Stimulated activated CD4-positive, alpha-beta T cell treated with anti-CD3 and anti-CD28 coated beads, TNF-alpha, amount 100 ng/mL, for 1 hour (primary cell): ENCODE measurements around the gene PIGB.
"Not testable (repeated sequence)": the region's sequence is repeated elsewhere in the genome, so short reads cannot be mapped to it uniquely, and the experiment has no call there.

Experiments
- DNase-seq, 3 donors: peaks; one replicate each; pipeline ENCODE4 v3.0.0-alpha.2; 2020; ENCODE audit warnings: low read depth in 3 of 3, low spot score in 1 of 3

PIGB gene

GRCh38 chr15:55318588-55319494 is at the start of gene PIGB, which contains the start of gene PIGBOS1:
TSS of gene PIGB (plus strand) at chr15:55319222. CDS start at chr15:55319251, 29 bp downstream.
TSS of gene PIGBOS1 (minus strand) at chr15:55319123. CDS start at chr15:55317792, 1,331 bp downstream.
- peak; percentile 31 to 54 (median 50) for DNase-seq

- DNase-seq: no peak
Observed at GRCh38 chr15:55270291-55270690, 48.7 kb upstream of the PIGB start.

- no peak for DNase-seq
Observed at GRCh38 chr15:55276324-55276723, 42.7 kb upstream of the PIGB start.

DNA sequence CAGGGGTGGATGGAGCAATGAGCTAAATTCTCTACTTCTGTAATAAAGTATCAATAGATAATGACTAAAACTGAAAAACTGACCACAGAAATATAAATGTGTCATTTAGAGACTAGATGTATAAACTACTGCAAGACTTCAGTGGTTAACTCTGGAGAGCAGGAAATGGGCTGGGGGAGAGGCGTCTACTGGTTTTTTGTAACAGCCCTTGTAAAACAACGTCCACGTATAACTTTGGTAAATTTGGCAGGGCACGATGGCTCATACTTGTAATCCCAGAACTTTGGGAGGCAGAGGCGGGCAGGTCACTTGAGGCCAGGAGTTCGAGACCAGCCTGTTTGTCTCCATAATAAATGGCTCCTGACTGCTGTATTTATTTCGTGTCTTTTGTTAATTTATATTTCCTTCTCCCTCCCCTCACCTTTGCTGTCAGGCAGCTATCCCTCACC is 41.9 kb upstream of the PIGB start:
- no peak for DNase-seq

DNA sequence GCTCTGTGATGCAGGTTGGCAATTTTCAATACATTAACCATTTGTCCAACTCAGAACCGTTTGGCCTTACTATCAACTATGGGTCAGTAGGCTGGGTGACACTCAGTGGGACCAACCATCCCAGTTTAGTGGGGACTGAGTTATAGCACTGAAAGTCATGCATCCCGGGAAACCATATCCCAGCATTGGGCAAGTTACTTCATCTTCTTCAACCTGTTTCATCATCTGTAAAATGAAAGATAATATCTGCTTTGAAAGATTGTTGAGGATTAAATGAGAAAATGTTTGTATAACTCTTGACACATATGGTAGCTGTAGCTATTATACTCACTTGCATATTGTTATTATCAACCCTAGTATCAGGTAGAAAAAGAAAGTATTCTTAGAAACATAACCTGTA is 41.3 kb upstream of the PIGB start:
- no peak for DNase-seq

DNA sequence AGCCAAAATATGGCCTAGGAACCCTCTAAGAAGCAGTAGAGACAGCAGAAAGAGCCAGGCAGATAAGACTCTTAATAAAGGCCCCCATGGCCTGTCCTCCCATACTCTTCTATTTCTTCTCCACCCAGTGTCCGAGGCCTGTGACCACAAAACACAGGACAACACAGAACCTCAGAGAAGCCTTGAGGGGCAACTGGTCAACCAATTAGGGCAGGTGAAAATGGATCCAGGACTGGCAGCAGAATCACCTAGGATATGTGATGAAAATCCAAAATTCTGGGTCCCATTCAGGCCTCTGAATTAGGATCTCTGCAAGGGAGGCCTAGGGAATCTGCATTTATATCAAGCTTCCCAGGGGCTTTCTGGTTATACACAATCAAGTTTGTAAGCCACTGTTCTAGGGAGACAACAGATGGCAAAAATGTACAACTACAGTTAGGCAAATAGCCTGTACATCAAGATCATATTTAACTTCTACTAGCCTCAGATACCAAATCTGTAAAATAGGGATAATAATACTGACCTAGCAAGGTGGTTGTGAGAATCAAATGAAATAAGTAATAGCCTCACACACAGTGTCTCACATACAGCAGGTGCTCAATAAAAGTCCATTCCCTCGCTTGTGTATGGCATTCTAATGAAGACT is 39.8 kb upstream of the PIGB start:
- no peak for DNase-seq

- no peak for DNase-seq
Observed at GRCh38 chr15:55279746-55280351, 39.2 kb upstream of the PIGB start.

DNA sequence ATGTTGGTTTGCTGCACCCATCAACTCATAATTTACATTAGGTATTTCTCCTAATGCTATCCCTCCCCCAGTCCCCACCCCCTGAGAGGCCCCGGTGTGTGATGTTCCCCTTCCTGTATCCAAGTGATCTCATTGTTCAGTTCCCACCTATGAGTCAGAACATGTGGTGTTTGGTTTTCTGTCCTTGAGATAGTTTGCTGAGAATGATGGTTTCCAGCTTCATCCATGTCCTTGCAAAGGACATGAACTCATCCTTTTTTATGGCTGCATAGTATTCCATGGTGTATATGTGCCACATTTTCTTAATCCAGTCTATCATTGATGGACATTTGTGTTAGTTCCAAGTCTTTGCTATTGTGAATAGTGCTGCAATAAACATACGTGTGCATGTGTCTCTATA is 38.4 kb upstream of the PIGB start:
- not testable (repeated sequence) for DNase-seq

- no peak for DNase-seq
Observed at GRCh38 chr15:55281517-55282228, 37.3 kb upstream of the PIGB start.

DNA sequence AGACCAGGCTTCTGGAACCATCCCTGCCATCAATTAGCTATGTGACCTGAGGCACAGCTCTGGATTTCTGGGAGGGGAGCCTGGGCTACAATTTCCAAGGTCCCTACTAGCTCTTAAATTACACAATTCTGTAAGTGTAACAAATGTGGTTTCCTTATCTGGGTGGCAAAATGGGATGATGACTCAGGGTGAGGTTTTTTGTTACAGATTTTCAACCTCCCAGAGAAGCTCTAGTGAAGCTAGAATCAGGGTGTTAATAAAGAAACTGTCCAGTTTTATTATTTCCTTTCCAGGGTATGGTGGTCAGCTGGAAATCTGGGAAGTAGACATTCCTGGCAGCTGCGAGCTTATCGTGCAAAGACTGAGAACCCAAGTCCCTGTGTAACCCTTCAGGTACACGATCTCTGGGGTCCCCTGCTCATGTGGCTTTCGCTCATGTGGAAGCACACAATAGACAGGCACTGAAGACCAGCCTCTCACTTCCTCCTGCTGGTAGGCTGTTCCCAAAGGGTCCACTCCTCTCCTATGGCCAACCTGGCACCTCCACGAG is 36.7 kb upstream of the PIGB start:
- DNase-seq: no peak

GRCh38 chr15:55283379-55284147 is 35.5 kb upstream of the PIGB start:
- no peak for DNase-seq

GRCh38 chr15:55284426-55284825 is 34.6 kb upstream of the PIGB start:
- no peak for DNase-seq

- DNase-seq: not testable (repeated sequence)
Observed at GRCh38 chr15:55286442-55287189, 32.4 kb upstream of the PIGB start.

DNA sequence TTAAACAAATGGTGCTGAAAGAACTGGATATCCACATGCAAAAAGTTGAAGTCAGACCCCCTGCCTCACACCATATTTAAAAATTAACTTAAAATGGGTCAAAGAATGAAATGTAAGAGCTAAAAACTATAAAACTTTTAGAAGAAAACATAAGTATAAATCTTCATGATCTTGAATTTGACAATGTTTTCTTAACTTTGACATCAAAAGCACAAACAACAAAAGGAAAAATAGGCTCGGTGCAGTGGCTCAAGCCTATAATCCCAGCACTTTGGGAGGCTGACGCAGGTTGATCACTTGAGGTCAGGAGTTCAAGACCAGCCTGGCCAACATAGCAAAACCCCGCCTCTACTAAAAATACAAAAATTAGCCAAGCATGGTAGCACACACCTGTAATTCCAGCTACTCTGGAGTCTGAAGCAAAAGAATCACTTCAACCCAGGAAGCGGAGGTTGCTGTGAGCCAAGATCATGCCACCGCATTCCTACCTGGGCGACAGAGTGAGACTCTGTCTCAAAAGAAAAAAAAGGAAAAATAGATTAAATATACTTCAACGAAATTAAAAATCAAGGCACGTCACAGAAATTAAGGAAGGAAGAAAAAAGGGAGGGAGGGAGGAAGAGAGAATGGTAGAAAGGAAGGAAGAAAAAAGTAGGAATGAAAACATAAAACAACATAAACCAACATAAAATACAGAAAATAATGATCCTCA is 30.9 kb upstream of the PIGB start:
- no peak for DNase-seq

DNA sequence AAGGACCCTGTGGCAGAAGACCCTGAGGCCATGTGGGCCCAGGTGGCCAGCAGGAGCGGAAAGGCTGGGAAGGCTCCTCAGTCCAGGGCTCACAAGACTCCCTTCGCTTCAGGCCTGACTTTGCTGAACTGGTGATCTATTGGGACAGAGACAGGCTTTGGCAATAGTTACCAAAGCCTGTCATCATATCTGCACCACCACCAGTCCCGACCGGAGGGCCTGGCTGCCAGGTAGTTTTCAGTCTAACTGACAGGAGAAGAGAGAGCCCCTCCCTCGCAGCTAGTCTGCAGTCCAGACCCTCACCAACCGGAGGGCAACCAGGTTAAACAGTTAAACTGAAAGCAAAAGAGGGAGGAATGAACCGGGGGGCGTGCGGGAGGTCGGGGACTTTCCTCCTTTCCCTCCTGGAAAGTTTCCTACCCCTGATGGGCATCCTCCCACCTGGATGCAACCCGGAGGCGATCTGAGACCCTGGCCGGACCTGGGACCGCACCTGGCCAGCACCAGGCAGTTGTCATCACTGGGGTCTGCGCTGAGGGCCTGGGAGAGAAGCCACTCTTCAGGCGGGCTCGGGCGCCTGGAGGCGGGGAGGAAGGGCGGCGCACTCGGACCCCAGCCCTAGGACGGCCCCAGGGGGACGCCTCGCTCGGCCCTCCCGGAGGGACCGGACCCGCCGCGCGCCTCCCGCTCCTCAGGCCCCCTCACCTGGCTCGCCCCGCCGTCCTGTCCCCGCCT is 29.8 kb upstream of the PIGB start:
- peak in 1 of 3 donors; percentile 9 for DNase-seq

- peak; percentile 41 to 65 (median 53) for DNase-seq
Observed at GRCh38 chr15:55289746-55290527, 29.1 kb upstream of the PIGB start, which contains the start of gene RAB27A. TSS of gene RAB27A (minus strand) at chr15:55289813. CDS start at chr15:55234934, 54,879 bp downstream.

DNA sequence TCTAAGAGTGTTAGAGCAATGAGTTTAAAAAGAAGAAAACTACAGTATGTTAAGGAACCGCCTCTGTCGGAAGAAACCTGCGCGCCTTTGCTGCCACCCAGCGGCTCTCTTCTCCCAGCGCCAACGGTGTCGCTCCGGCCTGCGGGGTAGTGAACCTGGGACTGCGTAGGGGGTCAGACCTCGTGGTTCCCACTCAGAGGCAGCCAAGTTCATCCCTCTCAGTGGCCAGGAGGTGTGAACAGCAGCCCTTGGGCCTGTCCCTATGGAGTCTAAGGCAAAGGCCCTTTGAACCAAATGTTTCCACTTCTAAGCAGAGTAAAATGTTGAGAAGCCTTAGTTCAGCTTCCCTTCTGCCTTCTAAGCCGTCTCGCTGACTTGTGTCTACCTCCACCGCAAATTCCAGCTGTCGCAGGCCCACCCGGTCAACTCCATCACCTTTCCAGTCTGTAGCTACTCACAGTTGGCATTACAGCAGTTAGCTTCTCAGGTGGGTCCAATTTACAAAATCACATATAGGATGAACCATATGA is 28.4 kb upstream of the PIGB start:
- peak; percentile 68 to 74 (median 70) for DNase-seq
